ENCODE results near the gene WIPF1.

The WIPF1 gene

GRCh38 chr2:174641168-174641567 is 43.6 kb upstream of the WIPF1 start:
- H4K20me1 ChIP-seq (ENCODE audit: insufficient read depth, low read length), result no peaks in the 10 kb centered on the region
- no peaks in the 10 kb centered on the region for H3K9me3 ChIP-seq (ENCODE audit: insufficient read depth, low read length)
- no peaks in the 10 kb centered on the region for H3K27me3 ChIP-seq (ENCODE audit: low read depth, low read length)
- no peak overlapping the region for H3K4me3 ChIP-seq (ENCODE audit: low read length)
- H2AFZ ChIP-seq (ENCODE audit: low read depth, low read length), result no peak overlapping the region
- H3K9ac ChIP-seq (ENCODE audit: low read length), result no peak overlapping the region
- H3K27ac ChIP-seq (ENCODE audit: low read length), result no peak overlapping the region
- no peaks in the 10 kb centered on the region for H3K79me2 ChIP-seq (ENCODE audit: low read length)
- TF ChIP-seq EZH2phosphoT487 (IDR thresholded peaks at IDR 0.05; ENCODE audit: low read depth) (no peak), CTCF (IDR thresholded peaks at IDR 0.05; ENCODE audit: low read depth, low read length) (no peak)
- peaks cover 3% of the 10 kb centered on the region for H3K4me1 ChIP-seq (ENCODE audit: low read length)
- H3K4me2 ChIP-seq (ENCODE audit: low read length), result no peak overlapping the region
- no peaks in the 10 kb centered on the region for H3K36me3 ChIP-seq (replicated peaks; ENCODE audit: low read depth, low read length)

GRCh38 chr2:174636987-174637386 is 39.4 kb upstream of the WIPF1 start:
- Histone ChIP-seq H3K4me1 (ENCODE audit: low read length) (peaks cover 34% of the 10 kb centered on the region), H3K27ac (ENCODE audit: low read length) (no peak overlapping the region), H3K36me3 (replicated peaks; ENCODE audit: low read depth, low read length) (no peaks in the 10 kb centered on the region), H3K4me2 (ENCODE audit: low read length) (no peak overlapping the region), H3K9ac (ENCODE audit: low read length) (no peak overlapping the region), H2AFZ (ENCODE audit: low read depth, low read length) (no peak overlapping the region), H3K27me3 (ENCODE audit: low read depth, low read length) (no peaks in the 10 kb centered on the region), H3K4me3 (ENCODE audit: low read length) (no peak overlapping the region), H3K9me3 (ENCODE audit: insufficient read depth, low read length) (no peaks in the 10 kb centered on the region), H3K79me2 (ENCODE audit: low read length) (peaks cover 16% of the 10 kb centered on the region), H4K20me1 (ENCODE audit: insufficient read depth, low read length) (no peaks in the 10 kb centered on the region)
- TF ChIP-seq CTCF (IDR thresholded peaks at IDR 0.05; ENCODE audit: low read depth, low read length), result no peak
- TF ChIP-seq EZH2phosphoT487 (IDR thresholded peaks at IDR 0.05; ENCODE audit: low read depth), result no peak

GRCh38 chr2:174635776-174636404 is 38.3 kb upstream of the WIPF1 start:
- Histone ChIP-seq H3K4me2 (ENCODE audit: low read length) (no peak overlapping the region), H3K27me3 (ENCODE audit: low read depth, low read length) (no peaks in the 10 kb centered on the region), H3K9ac (ENCODE audit: low read length) (no peak overlapping the region), H2AFZ (ENCODE audit: low read depth, low read length) (no peak overlapping the region), H3K4me3 (ENCODE audit: low read length) (no peak overlapping the region), H3K36me3 (replicated peaks; ENCODE audit: low read depth, low read length) (peaks cover 9% of the 10 kb centered on the region), H3K9me3 (ENCODE audit: insufficient read depth, low read length) (no peaks in the 10 kb centered on the region), H3K79me2 (ENCODE audit: low read length) (peaks cover 20% of the 10 kb centered on the region), H4K20me1 (ENCODE audit: insufficient read depth, low read length) (no peaks in the 10 kb centered on the region), H3K4me1 (ENCODE audit: low read length) (peaks cover 39% of the 10 kb centered on the region), H3K27ac (ENCODE audit: low read length) (0 out of 2 replicates have a peak overlapping the region, but pooled peaks have one; percentile 1)
- no peak for TF ChIP-seq CTCF (IDR thresholded peaks at IDR 0.05; ENCODE audit: low read depth, low read length)

GRCh38 chr2:174635015-174635593 is 37.5 kb upstream of the WIPF1 start:
- H3K4me3 ChIP-seq (ENCODE audit: low read length), result peak overlapping the region; percentile 79
- H3K9ac ChIP-seq (ENCODE audit: low read length), result peak overlapping the region; percentile 78; the same call in 1 of the 2 replicates

More at GRCh38 chr2:174635015-174635593, 37.5 kb upstream of the WIPF1 start:
- Histone ChIP-seq H3K79me2 (ENCODE audit: low read length) (peaks cover 20% of the 10 kb centered on the region), H2AFZ (ENCODE audit: low read depth, low read length) (peak overlapping the region; percentile 75), H3K4me2 (ENCODE audit: low read length) (peak overlapping the region; percentile 94), H3K27ac (ENCODE audit: low read length) (peak overlapping the region; percentile 69), H3K9me3 (ENCODE audit: insufficient read depth, low read length) (no peaks in the 10 kb centered on the region), H3K4me1 (ENCODE audit: low read length) (peaks cover 39% of the 10 kb centered on the region), H4K20me1 (ENCODE audit: insufficient read depth, low read length) (no peaks in the 10 kb centered on the region), H3K36me3 (replicated peaks; ENCODE audit: low read depth, low read length) (peaks cover 14% of the 10 kb centered on the region), H3K27me3 (ENCODE audit: low read depth, low read length) (no peaks in the 10 kb centered on the region)
- TF ChIP-seq EZH2phosphoT487 (IDR thresholded peaks at IDR 0.05; ENCODE audit: low read depth), result no peak
- no peak; the same call in 1 of the 2 replicates for TF ChIP-seq CTCF (IDR thresholded peaks at IDR 0.05; ENCODE audit: low read depth, low read length)

Data from OCI-LY3 (cell line).